ENCODE results near the gene PRKN. TPM values are rescaled to one million over a fixed set of nuclear protein-coding genes. Genes with fewer than 3 reads are reported as not detected.

PRKN gene
- 5.9 TPM for polyA plus RNA-seq (2013, experiment 1 of 4)
- 2.1 TPM for polyA plus RNA-seq (2013, experiment 2 of 4)
- polyA plus RNA-seq (2013, experiment 3 of 4) = 2.1 TPM
- 2.7 TPM for polyA plus RNA-seq (2013, experiment 4 of 4)

- no peaks in the 10 kb centered on the region for H3K36me3 ChIP-seq (ENCODE audit: control insufficient read depth, insufficient read depth, low read length)
- H3K27me3 ChIP-seq (ENCODE audit: control insufficient read depth, insufficient read depth, low read length, poor library complexity, severe bottlenecking) = peaks cover 9% of the 10 kb centered on the region
- H3K4me3 ChIP-seq (ENCODE audit: insufficient read depth, low read depth, low read length) = peak within 1 kb of the TSS; percentile 79
- H3K9me3 ChIP-seq (ENCODE audit: control insufficient read depth, low read length) = no peaks in the 10 kb centered on the region
- 1% methylated on average over 84 of the region's 84 CpGs for WGBS, 2 experiments
- peaks cover 6% of the 10 kb centered on the region for H3K4me1 ChIP-seq (ENCODE audit: control insufficient read depth, insufficient read depth, low read length)
- peak within 1 kb of the TSS; percentile 76 for H3K27ac ChIP-seq (ENCODE audit: insufficient read depth, low read depth, low read length, poor library complexity, severe bottlenecking)
These were observed at the start of gene PRKN, which contains the start of gene PACRG for GRCh38 chr6:162727322-162728182. Gene PRKN, minus strand, starts transcription at chr6:162727766. Gene PACRG, plus strand, starts transcription at chr6:162727974.

GRCh38 chr6:162777091-162777490 is 49.5 kb upstream of the PRKN start:
- H3K9me3 ChIP-seq (ENCODE audit: control insufficient read depth, low read length) = no peaks in the 10 kb centered on the region
- no peaks in the 10 kb centered on the region for H3K27me3 ChIP-seq (ENCODE audit: control insufficient read depth, insufficient read depth, low read length, poor library complexity, severe bottlenecking)
- H3K27ac ChIP-seq (ENCODE audit: insufficient read depth, low read depth, low read length, poor library complexity, severe bottlenecking) = no peak overlapping the region
- no peaks in the 10 kb centered on the region for H3K4me1 ChIP-seq (ENCODE audit: control insufficient read depth, insufficient read depth, low read length)
- H3K36me3 ChIP-seq (ENCODE audit: control insufficient read depth, insufficient read depth, low read length) = no peaks in the 10 kb centered on the region
- 92 to 94% methylated on average over 7 of the region's 7 CpGs for WGBS, 2 experiments
- no peak overlapping the region for H3K4me3 ChIP-seq (ENCODE audit: insufficient read depth, low read depth, low read length)

GRCh38 chr6:162773996-162774395 is 46.4 kb upstream of the PRKN start:
- Histone ChIP-seq H3K9me3 (ENCODE audit: control insufficient read depth, low read length) (no peaks in the 10 kb centered on the region), H3K36me3 (ENCODE audit: control insufficient read depth, insufficient read depth, low read length) (no peaks in the 10 kb centered on the region), H3K27ac (ENCODE audit: insufficient read depth, low read depth, low read length, poor library complexity, severe bottlenecking) (no peak overlapping the region), H3K4me3 (ENCODE audit: insufficient read depth, low read depth, low read length) (no peak overlapping the region), H3K27me3 (ENCODE audit: control insufficient read depth, insufficient read depth, low read length, poor library complexity, severe bottlenecking) (no peaks in the 10 kb centered on the region), H3K4me1 (ENCODE audit: control insufficient read depth, insufficient read depth, low read length) (no peaks in the 10 kb centered on the region)
- WGBS, 2 experiments = 96 to 98% methylated on average over 2 to 3 of the region's 3 CpGs

DNA sequence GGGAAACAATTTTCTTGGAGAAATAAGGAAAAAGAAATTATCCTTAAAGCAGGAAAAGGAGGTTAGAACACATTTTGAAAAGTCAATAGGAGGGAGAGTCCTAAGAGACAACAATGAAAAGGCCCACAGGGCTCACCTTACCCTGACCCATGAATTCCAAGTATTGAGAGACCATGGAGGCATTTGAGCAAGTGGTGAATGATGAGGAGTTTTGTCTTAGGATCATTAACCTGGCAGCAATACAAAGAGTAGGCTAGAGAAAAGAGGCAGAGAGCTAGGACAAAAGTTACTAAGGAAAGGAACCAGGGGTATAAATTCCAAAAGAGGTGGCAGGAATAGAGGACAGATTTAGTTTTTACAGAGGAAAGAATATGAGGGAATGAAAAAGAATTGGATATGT is 44.9 kb upstream of the PRKN start:
- no peaks in the 10 kb centered on the region for H3K9me3 ChIP-seq (ENCODE audit: control insufficient read depth, low read length)
- H3K36me3 ChIP-seq (ENCODE audit: control insufficient read depth, insufficient read depth, low read length) = no peaks in the 10 kb centered on the region
- no peaks in the 10 kb centered on the region for H3K4me1 ChIP-seq (ENCODE audit: control insufficient read depth, insufficient read depth, low read length)
- H3K27ac ChIP-seq (ENCODE audit: insufficient read depth, low read depth, low read length, poor library complexity, severe bottlenecking) = peak overlapping the region; percentile 18
- no peak overlapping the region for H3K4me3 ChIP-seq (ENCODE audit: insufficient read depth, low read depth, low read length)
- H3K27me3 ChIP-seq (ENCODE audit: control insufficient read depth, insufficient read depth, low read length, poor library complexity, severe bottlenecking) = no peaks in the 10 kb centered on the region

- WGBS, 2 experiments = 100% methylated on average over 1 of the region's 1 CpG
- no peak overlapping the region for H3K27ac ChIP-seq (ENCODE audit: insufficient read depth, low read depth, low read length, poor library complexity, severe bottlenecking)
These were observed 43.4 kb upstream of the PRKN start for GRCh38 chr6:162770955-162771354.

DNA sequence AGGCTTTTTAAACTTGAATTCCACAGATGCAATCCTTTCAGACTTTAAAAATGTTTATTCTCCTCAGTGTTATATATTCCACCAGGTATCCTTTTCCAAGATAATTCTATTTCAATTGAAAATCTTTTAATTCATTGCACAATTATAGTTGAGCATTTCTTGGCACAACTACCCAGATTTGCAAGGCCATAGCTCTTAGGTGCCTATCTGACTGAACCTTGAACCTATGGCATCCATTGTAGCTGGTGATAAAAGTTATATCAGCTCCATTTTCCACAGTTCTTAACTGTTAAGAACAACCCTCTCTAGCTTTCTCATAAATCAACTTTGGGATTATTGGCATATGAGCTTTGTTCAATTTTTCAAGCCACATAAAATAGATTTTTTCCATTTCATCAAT is 42.6 kb upstream of the PRKN start:
- no peaks in the 10 kb centered on the region for H3K27me3 ChIP-seq (ENCODE audit: control insufficient read depth, insufficient read depth, low read length, poor library complexity, severe bottlenecking)
- H3K9me3 ChIP-seq (ENCODE audit: control insufficient read depth, low read length) = no peaks in the 10 kb centered on the region
- H3K27ac ChIP-seq (ENCODE audit: insufficient read depth, low read depth, low read length, poor library complexity, severe bottlenecking) = no peak overlapping the region

More at GRCh38 chr6:162770955-162771354, 43.4 kb upstream of the PRKN start:
- no peaks in the 10 kb centered on the region for H3K4me1 ChIP-seq (ENCODE audit: control insufficient read depth, insufficient read depth, low read length)
- no peaks in the 10 kb centered on the region for H3K9me3 ChIP-seq (ENCODE audit: control insufficient read depth, low read length)
- no peaks in the 10 kb centered on the region for H3K27me3 ChIP-seq (ENCODE audit: control insufficient read depth, insufficient read depth, low read length, poor library complexity, severe bottlenecking)
- H3K36me3 ChIP-seq (ENCODE audit: control insufficient read depth, insufficient read depth, low read length) = no peaks in the 10 kb centered on the region
- no peak overlapping the region for H3K4me3 ChIP-seq (ENCODE audit: insufficient read depth, low read depth, low read length)

GRCh38 chr6:162753775-162754174 is 26.2 kb upstream of the PRKN start:
- H3K27ac ChIP-seq (ENCODE audit: insufficient read depth, low read depth, low read length, poor library complexity, severe bottlenecking) = no peak overlapping the region
- H3K4me1 ChIP-seq (ENCODE audit: control insufficient read depth, insufficient read depth, low read length) = no peaks in the 10 kb centered on the region
- no peak overlapping the region for H3K4me3 ChIP-seq (ENCODE audit: insufficient read depth, low read depth, low read length)
- H3K36me3 ChIP-seq (ENCODE audit: control insufficient read depth, insufficient read depth, low read length) = no peaks in the 10 kb centered on the region
- no peaks in the 10 kb centered on the region for H3K9me3 ChIP-seq (ENCODE audit: control insufficient read depth, low read length)
- H3K27me3 ChIP-seq (ENCODE audit: control insufficient read depth, insufficient read depth, low read length, poor library complexity, severe bottlenecking) = no peaks in the 10 kb centered on the region

More for the DNA sequence above, 42.6 kb upstream of the PRKN start:
- peaks cover 2% of the 10 kb centered on the region for H3K4me1 ChIP-seq (ENCODE audit: control insufficient read depth, insufficient read depth, low read length)
- no peak overlapping the region for H3K4me3 ChIP-seq (ENCODE audit: insufficient read depth, low read depth, low read length)
- no peaks in the 10 kb centered on the region for H3K36me3 ChIP-seq (ENCODE audit: control insufficient read depth, insufficient read depth, low read length)

DNA sequence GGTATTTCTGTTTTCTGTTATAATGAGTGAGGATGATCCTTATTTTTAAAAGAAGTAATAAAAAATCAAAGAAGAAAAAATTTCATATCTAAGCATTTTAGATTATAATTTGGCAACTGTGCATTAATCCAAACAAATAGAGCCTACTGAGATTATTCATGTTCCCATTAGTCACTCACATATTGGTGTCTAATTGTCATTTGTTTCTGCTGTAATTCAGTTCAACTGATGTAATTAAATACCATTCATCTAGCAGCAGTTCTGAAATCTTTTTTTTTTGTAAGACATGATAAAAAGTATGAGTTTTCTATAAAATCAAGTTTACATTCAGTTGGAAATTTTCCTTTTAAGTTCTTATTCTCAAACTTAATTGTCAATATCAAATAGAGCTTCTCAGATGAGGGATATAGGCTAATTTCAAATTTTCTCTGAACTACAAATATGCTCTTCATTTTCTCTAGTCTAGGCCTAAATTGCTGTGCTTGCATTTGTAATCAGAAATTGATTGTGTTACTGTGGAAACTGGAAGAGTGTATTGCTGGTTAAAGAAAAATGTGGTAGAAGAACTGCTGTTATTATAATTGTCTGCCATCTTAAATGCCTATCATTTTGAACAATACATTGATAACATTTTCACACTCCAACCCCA is 23.8 kb upstream of the PRKN start:
- Histone ChIP-seq H3K27me3 (ENCODE audit: control insufficient read depth, insufficient read depth, low read length, poor library complexity, severe bottlenecking) (no peaks in the 10 kb centered on the region), H3K36me3 (ENCODE audit: control insufficient read depth, insufficient read depth, low read length) (no peaks in the 10 kb centered on the region), H3K27ac (ENCODE audit: insufficient read depth, low read depth, low read length, poor library complexity, severe bottlenecking) (no peak overlapping the region), H3K9me3 (ENCODE audit: control insufficient read depth, low read length) (no peaks in the 10 kb centered on the region), H3K4me1 (ENCODE audit: control insufficient read depth, insufficient read depth, low read length) (no peaks in the 10 kb centered on the region), H3K4me3 (ENCODE audit: insufficient read depth, low read depth, low read length) (no peak overlapping the region)

- Histone ChIP-seq H3K27ac (ENCODE audit: insufficient read depth, low read depth, low read length, poor library complexity, severe bottlenecking) (no peak overlapping the region), H3K27me3 (ENCODE audit: control insufficient read depth, insufficient read depth, low read length, poor library complexity, severe bottlenecking) (no peaks in the 10 kb centered on the region), H3K4me1 (ENCODE audit: control insufficient read depth, insufficient read depth, low read length) (no peaks in the 10 kb centered on the region), H3K9me3 (ENCODE audit: control insufficient read depth, low read length) (no peaks in the 10 kb centered on the region), H3K36me3 (ENCODE audit: control insufficient read depth, insufficient read depth, low read length) (no peaks in the 10 kb centered on the region), H3K4me3 (ENCODE audit: insufficient read depth, low read depth, low read length) (no peak overlapping the region)
- WGBS, 2 experiments = 83 to 86% methylated on average over 3 of the region's 3 CpGs
These were observed 23.2 kb upstream of the PRKN start for GRCh38 chr6:162750776-162751175.

GRCh38 chr6:162736961-162737360 is 9.4 kb upstream of the PRKN start:
- no peaks in the 10 kb centered on the region for H3K36me3 ChIP-seq (ENCODE audit: control insufficient read depth, insufficient read depth, low read length)
- no peaks in the 10 kb centered on the region for H3K4me1 ChIP-seq (ENCODE audit: control insufficient read depth, insufficient read depth, low read length)
- H3K27ac ChIP-seq (ENCODE audit: insufficient read depth, low read depth, low read length, poor library complexity, severe bottlenecking) = no peak overlapping the region
- H3K4me3 ChIP-seq (ENCODE audit: insufficient read depth, low read depth, low read length) = no peak overlapping the region
- no peaks in the 10 kb centered on the region for H3K27me3 ChIP-seq (ENCODE audit: control insufficient read depth, insufficient read depth, low read length, poor library complexity, severe bottlenecking)
- H3K9me3 ChIP-seq (ENCODE audit: control insufficient read depth, low read length) = no peaks in the 10 kb centered on the region
- WGBS, 2 experiments = 54 to 65% methylated on average over 1 of the region's 1 CpG
